ENCODE results near the gene KCNIP2. TPM values are rescaled to one million over a fixed set of nuclear protein-coding genes. Genes with fewer than 3 reads are reported as not detected.

Gene KCNIP2
- total RNA-seq, 4 donors from 2014 or later, result 1.0 to 3.5 (median 1.4) TPM

DNA sequence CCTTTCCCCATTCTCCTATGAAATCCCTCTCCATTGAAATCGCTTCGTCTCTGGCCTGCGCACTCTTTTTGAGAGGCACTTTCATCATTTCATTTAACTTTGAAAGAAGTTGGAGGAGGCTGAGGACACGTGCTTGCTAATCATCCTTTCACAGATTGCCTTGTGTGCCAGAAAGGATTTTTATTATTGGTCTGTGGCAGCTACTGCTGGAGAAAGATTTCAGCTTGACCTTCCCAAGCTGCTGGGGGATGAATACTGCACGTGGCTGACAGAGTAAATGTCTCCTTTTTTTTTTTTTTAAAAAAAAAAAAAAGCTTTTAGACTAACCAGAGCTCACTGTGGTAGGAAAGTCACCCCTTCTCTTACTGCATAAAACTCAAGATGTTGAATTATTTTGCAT is 44.2 kb upstream of the KCNIP2 start:
- TF ChIP-seq, protein P1, sequence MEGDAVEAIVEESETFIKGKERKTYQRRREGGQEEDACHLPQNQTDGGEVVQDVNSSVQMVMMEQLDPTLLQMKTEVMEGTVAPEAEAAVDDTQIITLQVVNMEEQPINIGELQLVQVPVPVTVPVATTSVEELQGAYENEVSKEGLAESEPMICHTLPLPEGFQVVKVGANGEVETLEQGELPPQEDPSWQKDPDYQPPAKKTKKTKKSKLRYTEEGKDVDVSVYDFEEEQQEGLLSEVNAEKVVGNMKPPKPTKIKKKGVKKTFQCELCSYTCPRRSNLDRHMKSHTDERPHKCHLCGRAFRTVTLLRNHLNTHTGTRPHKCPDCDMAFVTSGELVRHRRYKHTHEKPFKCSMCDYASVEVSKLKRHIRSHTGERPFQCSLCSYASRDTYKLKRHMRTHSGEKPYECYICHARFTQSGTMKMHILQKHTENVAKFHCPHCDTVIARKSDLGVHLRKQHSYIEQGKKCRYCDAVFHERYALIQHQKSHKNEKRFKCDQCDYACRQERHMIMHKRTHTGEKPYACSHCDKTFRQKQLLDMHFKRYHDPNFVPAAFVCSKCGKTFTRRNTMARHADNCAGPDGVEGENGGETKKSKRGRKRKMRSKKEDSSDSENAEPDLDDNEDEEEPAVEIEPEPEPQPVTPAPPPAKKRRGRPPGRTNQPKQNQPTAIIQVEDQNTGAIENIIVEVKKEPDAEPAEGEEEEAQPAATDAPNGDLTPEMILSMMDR (IDR thresholded peaks at IDR 0.05), result no peak
- no peak for TF ChIP-seq POLR2A (IDR thresholded peaks at IDR 0.05)
- WGBS, 2 donors, result 92 to 95% methylated on average over 5 of the region's 5 CpGs
- no peak overlapping the region for H3K4me3 ChIP-seq (replicated peaks in 1 of 3)
- DNase-seq, result no peak
- intact Hi-C loops (cut with DNase I), result no loop called here
- no peaks in the 10 kb centered on the region for H3K9me3 ChIP-seq
- H3K36me3 ChIP-seq, result no peaks in the 10 kb centered on the region
- H3K27ac ChIP-seq, result no peak overlapping the region
- peaks cover 3 to 5% of the 10 kb centered on the region in 2 donors for H3K4me1 ChIP-seq
- no peaks in the 10 kb centered on the region for H3K27me3 ChIP-seq

DNA sequence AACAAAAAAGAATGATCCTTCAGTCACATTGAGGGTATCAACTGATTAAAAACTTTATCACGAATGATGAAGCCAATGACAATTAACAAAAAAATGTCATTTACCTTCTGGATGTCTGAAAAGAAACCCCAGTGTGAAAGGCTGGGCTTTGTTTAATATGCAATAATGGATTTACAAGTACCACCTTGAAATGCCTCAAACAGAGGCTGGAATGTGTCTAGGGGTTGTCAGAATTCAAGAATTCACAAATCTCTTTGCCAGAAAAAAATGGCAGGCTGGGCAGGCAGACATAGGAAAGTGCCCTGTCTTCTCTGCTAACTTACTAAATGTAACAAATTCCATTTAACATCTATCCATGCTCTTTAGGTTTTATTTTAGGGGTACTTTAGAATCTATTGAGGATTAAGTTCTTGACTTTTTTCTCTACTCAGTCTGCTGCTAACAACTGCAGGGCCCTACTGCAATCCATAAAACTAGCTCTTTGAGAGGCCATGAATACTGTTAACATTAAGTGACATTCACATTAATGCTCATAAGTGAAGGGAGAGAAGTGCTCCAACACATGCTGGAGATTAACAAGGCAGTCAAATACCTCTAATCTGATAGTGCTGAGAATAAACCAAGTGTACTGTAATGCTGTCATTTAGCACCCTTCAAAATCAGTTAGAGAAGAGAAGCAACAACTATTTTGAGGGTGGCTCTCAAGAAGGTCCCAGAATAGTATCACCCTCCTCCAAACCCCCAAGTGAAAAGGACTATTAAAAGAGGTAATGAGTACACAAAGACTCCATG is 43.1 kb upstream of the KCNIP2 start:
- Histone ChIP-seq H3K9me3 (no peaks in the 10 kb centered on the region), H3K4me3 (replicated peaks in 1 of 3) (no peak overlapping the region), H3K27me3 (no peaks in the 10 kb centered on the region), H3K4me1 (peaks cover 3 to 5% of the 10 kb centered on the region in 2 donors), H3K27ac (no peak overlapping the region), H3K36me3 (no peaks in the 10 kb centered on the region)
- no peak for DNase-seq
- no peak for TF ChIP-seq POLR2A (IDR thresholded peaks at IDR 0.05)
- TF ChIP-seq, protein P1 (IDR thresholded peaks at IDR 0.05), result no peak
- intact Hi-C loops (cut with DNase I), result no loop called here
- 89 to 91% methylated on average over 1 of the region's 1 CpG for WGBS, 2 donors

DNA sequence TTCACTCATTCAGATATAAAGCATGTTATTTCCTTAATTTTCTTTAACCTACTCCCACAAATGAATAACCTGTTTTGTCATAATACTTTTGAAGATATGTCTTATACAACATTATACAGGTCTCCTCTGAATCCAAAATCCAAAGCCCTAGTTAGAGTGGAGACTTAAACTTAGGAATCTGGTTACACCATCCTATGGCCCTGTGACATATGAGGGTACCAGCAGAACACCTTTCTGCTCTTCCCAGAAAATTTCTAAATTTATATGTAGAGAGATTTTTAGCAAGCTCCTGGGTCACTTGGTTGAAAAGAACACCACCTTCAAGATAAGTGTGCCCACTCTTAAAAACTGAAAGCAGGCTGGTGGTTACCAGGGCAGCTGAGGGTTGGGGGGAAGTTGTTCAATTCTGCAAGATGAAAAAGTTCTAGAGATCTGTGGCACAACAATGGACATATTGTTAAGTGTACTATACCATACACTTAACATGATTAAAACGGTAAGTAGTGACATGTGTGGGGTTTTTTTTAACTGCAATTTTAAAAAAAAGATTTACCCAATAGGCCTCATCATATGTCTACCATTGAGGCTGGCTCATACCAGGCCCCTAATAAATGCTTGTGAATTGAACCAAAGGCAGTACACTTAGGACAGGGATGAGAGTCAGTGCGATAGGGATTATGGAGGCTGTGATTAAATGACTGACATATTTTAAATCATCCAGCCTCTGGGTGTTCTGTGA is 37.6 kb upstream of the KCNIP2 start:
- no peaks in the 10 kb centered on the region for H3K9me3 ChIP-seq

DNA sequence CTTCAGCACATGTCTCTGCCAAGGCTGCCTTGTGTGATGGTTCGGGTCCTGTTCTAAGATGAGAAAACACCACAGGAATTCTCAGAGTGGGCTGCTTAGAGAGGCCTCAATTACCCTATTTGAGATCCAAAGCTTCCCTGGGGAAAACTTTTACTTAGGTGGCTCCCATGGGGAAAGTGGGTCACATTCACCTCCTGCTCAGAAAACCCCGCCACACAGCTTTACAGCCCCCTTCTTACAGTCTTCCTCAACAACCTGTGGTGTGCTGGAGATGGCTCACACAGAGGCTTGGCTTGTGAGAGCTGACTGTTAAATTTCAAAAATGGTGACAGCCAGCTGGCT is 36.6 kb upstream of the KCNIP2 start:
- Histone ChIP-seq H3K9me3 (no peaks in the 10 kb centered on the region), H3K4me1 (no peaks in the 10 kb centered on the region), H3K4me3 (replicated peaks in 1 of 3) (no peak overlapping the region), H3K27ac (no peak overlapping the region), H3K36me3 (no peaks in the 10 kb centered on the region), H3K27me3 (no peaks in the 10 kb centered on the region)
- 90 to 96% methylated on average over 2 of the region's 2 CpGs for WGBS, 2 donors
- TF ChIP-seq, protein P1 (IDR thresholded peaks at IDR 0.05), result no peak
- TF ChIP-seq POLR2A (IDR thresholded peaks at IDR 0.05), result no peak
- intact Hi-C loops (cut with DNase I), result no loop called here
- no peak for DNase-seq

More for the DNA sequence above, 37.6 kb upstream of the KCNIP2 start:
- Histone ChIP-seq H3K4me3 (replicated peaks in 1 of 3) (no peak overlapping the region), H3K27ac (no peak overlapping the region), H3K27me3 (no peaks in the 10 kb centered on the region), H3K36me3 (no peaks in the 10 kb centered on the region), H3K4me1 (peaks cover 0 to 1% of the 10 kb centered on the region in 2 donors)
- TF ChIP-seq, protein P1 (IDR thresholded peaks at IDR 0.05), result no peak
- TF ChIP-seq POLR2A (IDR thresholded peaks at IDR 0.05), result no peak
- intact Hi-C loops (cut with DNase I), result no loop called here
- 88 to 93% methylated on average over 2 of the region's 2 CpGs for WGBS, 2 donors
- no peak for DNase-seq
